H1 (cell line): Measurements from ENCODE around the gene NKG7. TPM values are rescaled to one million over a fixed set of nuclear protein-coding genes. Genes with fewer than 3 reads are reported as not detected.

ENCODE experiments used
- CTCF ChIA-PET: fragments of 300-600 bp; sonication (Branson Sonifier 250); formaldehyde crosslinking; loops from one replicate; lab custom pipeline; 2021; ENCODE audit not compliant: partially characterized antibody; lab: Charles Lee
- POLR2A ChIA-PET: fragments of 300-600 bp; sonication (Branson Sonifier 250); formaldehyde crosslinking; loops from one replicate; lab custom pipeline; 2021; ENCODE audit warnings: inconsistent platforms; ENCODE audit not compliant: partially characterized antibody; lab: Charles Lee
- DNase-seq, 2 experiments: peaks; one replicate each; pipeline versions ENCODE4 v3.0.0 to v3.0.0-alpha.2; 2010 to 2022; ENCODE audit warnings: low spot score in 2 of 2, low read depth in 1 of 2, mixed read lengths in 1 of 2
- FAIRE-seq: peaks from 2 replicates; lab custom pipeline; 2011; peaks lifted over from hg19 to GRCh38; lab: Jason Lieb, UNC
- H2AFZ ChIP-seq: 2 replicates; pipeline ENCODE4 v1.8.1; 2012; ENCODE audit warnings: low read length, inconsistent platforms
- H2AK5ac ChIP-seq: 2 replicates; pipeline ENCODE4 v1.6.1; 2013; ENCODE audit warnings: low read depth, low read length
- H2BK120ac ChIP-seq: replicated peaks from 2 replicates; pipeline ENCODE3; 2013; ENCODE audit warnings: low read depth, low read length, inconsistent platforms
- H2BK12ac ChIP-seq: 2 replicates; pipeline ENCODE4 v1.6.1; 2013; ENCODE audit warnings: low read depth, low read length
- H2BK15ac ChIP-seq: 2 replicates; pipeline ENCODE4 v1.6.1; 2013; ENCODE audit warnings: low read length
- H2BK20ac ChIP-seq: 2 replicates; pipeline ENCODE4 v1.6.1; 2013; ENCODE audit warnings: low read length
- H2BK5ac ChIP-seq: 2 replicates; pipeline ENCODE4 v1.6.1; 2013; ENCODE audit warnings: low read depth, low read length
- H3K14ac ChIP-seq: 2 replicates; pipeline ENCODE4 v1.6.1; 2013; ENCODE audit warnings: inconsistent platforms; ENCODE audit not compliant: insufficient read length
- H3K18ac ChIP-seq: 2 replicates; pipeline ENCODE4 v1.6.1; 2013; ENCODE audit warnings: low read length; ENCODE audit errors: extremely low read depth
- H3K23ac ChIP-seq: 2 replicates; pipeline ENCODE4 v1.6.1; 2013; ENCODE audit warnings: inconsistent platforms; ENCODE audit not compliant: insufficient read length
- H3K23me2 ChIP-seq: 2 replicates; pipeline ENCODE4 v1.6.1; 2013; ENCODE audit warnings: low read depth, low read length
- H3K27ac ChIP-seq: 2 replicates; pipeline ENCODE4 v1.6.1; 2011; ENCODE audit warnings: low read depth, low read length, inconsistent platforms
- H3K27me3 ChIP-seq, 4 experiments: replicated peaks in 1 of 4; 1 replicate in 1 of 4; 2 replicates in 3 of 4; pipeline versions ENCODE4 v1.6.1 to v1.8.1; 2011 to 2013; ENCODE audit warnings: low read length in 3 of 4, mild to moderate bottlenecking in 3 of 4, inconsistent platforms in 2 of 4, mixed read lengths in 2 of 4, moderate library complexity in 1 of 4; ENCODE audit not compliant: control insufficient read depth in 3 of 4, insufficient read depth in 3 of 4; ENCODE audit errors: extremely low read depth in 1 of 4
- H3K36me3 ChIP-seq, 4 experiments: 2 replicates each; pipeline versions ENCODE4 v1.6.1 to v1.8.1; 2011 to 2013; ENCODE audit warnings: mild to moderate bottlenecking in 4 of 4, low read length in 3 of 4, moderate library complexity in 2 of 4, control low read depth in 1 of 4, inconsistent platforms in 1 of 4; ENCODE audit not compliant: insufficient read depth in 4 of 4, control insufficient read depth in 2 of 4
- H3K4ac ChIP-seq: replicated peaks from 2 replicates; pipeline ENCODE3; 2013; ENCODE audit warnings: low read length, low read depth, mixed read lengths, inconsistent platforms; ENCODE audit not compliant: insufficient read length
- H3K4me1 ChIP-seq, 4 experiments: replicated peaks in 1 of 4; 1 replicate in 1 of 4; 2 replicates in 3 of 4; pipeline versions ENCODE4 v1.6.1 to v1.8.1; 2011 to 2013; ENCODE audit warnings: low read length in 3 of 4, inconsistent platforms in 2 of 4, mixed read lengths in 1 of 4; ENCODE audit not compliant: insufficient read depth in 4 of 4, control insufficient read depth in 3 of 4
- H3K4me2 ChIP-seq, 2 experiments: 2 replicates each; pipeline versions ENCODE4 v1.6.1 to v1.8.1; 2011 to 2013; ENCODE audit warnings: low read depth in 2 of 2, low read length in 2 of 2, control low read depth in 1 of 2, inconsistent platforms in 1 of 2, mild to moderate bottlenecking in 1 of 2; ENCODE audit not compliant: insufficient read depth in 1 of 2
- H3K4me3 ChIP-seq, 4 experiments: fragments of 200-600, 300-600 bp in 1 of 4; sonication (generic), shearing (Covaris generic), sonication (Bioruptor Twin) in 1 of 4; 2 replicates each; pipeline versions ENCODE4 v1.5.1 to v1.8.1; 2011 to 2016; ENCODE audit warnings: low read length in 4 of 4, low read depth in 3 of 4, control low read depth in 2 of 4, inconsistent platforms in 2 of 4, mild to moderate bottlenecking in 2 of 4, mixed read lengths in 1 of 4, moderate library complexity in 1 of 4; ENCODE audit not compliant: insufficient read depth in 2 of 4; ENCODE audit errors: extremely low read depth in 1 of 4
- H3K56ac ChIP-seq: replicated peaks from 2 replicates; pipeline ENCODE3; 2013; ENCODE audit warnings: low read depth, mild to moderate bottlenecking, mixed read lengths, low read length, inconsistent platforms; ENCODE audit not compliant: insufficient read length
- H3K79me1 ChIP-seq: 2 replicates; pipeline ENCODE4 v1.6.1; 2013; ENCODE audit warnings: low read depth, low read length, control low read depth
- H3K79me2 ChIP-seq, 2 experiments: 2 replicates each; pipeline versions ENCODE4 v1.6.1 to v1.8.1; 2012 to 2013; ENCODE audit warnings: low read length in 2 of 2, mild to moderate bottlenecking in 2 of 2, inconsistent platforms in 1 of 2; ENCODE audit not compliant: insufficient read depth in 2 of 2, control insufficient read depth in 1 of 2
- H3K9ac ChIP-seq, 4 experiments: replicated peaks in 1 of 4; 1 replicate in 1 of 4; 2 replicates in 3 of 4; pipeline versions ENCODE4 v1.6.1 to v1.8.1; 2011 to 2013; ENCODE audit warnings: low read depth in 3 of 4, low read length in 3 of 4, control low read depth in 2 of 4, mild to moderate bottlenecking in 2 of 4, moderate library complexity in 2 of 4, inconsistent platforms in 1 of 4; ENCODE audit errors: extremely low read depth in 1 of 4
- H3K9me3 ChIP-seq, 2 experiments: 2 replicates each; pipeline versions ENCODE4 v1.6.1 to v1.8.1; 2012 to 2013; ENCODE audit warnings: mild to moderate bottlenecking in 2 of 2, moderate library complexity in 2 of 2, control low read depth in 1 of 2, inconsistent platforms in 1 of 2, low read depth in 1 of 2, low read length in 1 of 2, mixed read lengths in 1 of 2; ENCODE audit not compliant: insufficient read depth in 2 of 2
- H4K20me1 ChIP-seq, 2 experiments: replicated peaks in 1 of 2; 2 replicates each; pipeline versions ENCODE3 to v1.8.1; 2011 to 2013; ENCODE audit warnings: inconsistent platforms in 2 of 2, low read length in 2 of 2, mild to moderate bottlenecking in 1 of 2; ENCODE audit not compliant: insufficient read depth in 2 of 2, control insufficient read depth in 1 of 2
- H4K5ac ChIP-seq: 2 replicates; pipeline ENCODE4 v1.6.1; 2013; ENCODE audit warnings: low read length, low read depth, mixed read lengths, inconsistent platforms; ENCODE audit not compliant: insufficient read length
- H4K8ac ChIP-seq: 2 replicates; pipeline ENCODE4 v1.8.0; 2013; ENCODE audit warnings: mild to moderate bottlenecking, moderate library complexity, low read length, inconsistent platforms; ENCODE audit not compliant: insufficient read depth; ENCODE audit errors: extremely low read depth
- H4K91ac ChIP-seq: replicated peaks from 2 replicates; pipeline ENCODE3; 2013; ENCODE audit warnings: low read length, mixed read lengths, inconsistent platforms; ENCODE audit not compliant: insufficient read length
- BCL11A ChIP-seq, 2 experiments: IDR thresholded peaks; one replicate each; pipeline ENCODE4 v1.6.1; 2011; ENCODE audit warnings: low read depth in 2 of 2, low read length in 2 of 2, mild to moderate bottlenecking in 2 of 2
- CTBP2 ChIP-seq: IDR thresholded peaks from 2 replicates; pipeline ENCODE4 v1.7.0; 2011; ENCODE audit warnings: borderline replicate concordance, mild to moderate bottlenecking, moderate library complexity, mixed read lengths, low read length; ENCODE audit not compliant: insufficient read depth, insufficient read length
- GABPA ChIP-seq: IDR thresholded peaks from 2 replicates; pipeline ENCODE4 v1.6.1; 2011; ENCODE audit warnings: mild to moderate bottlenecking, low read length, moderate library complexity, borderline replicate concordance; ENCODE audit not compliant: insufficient read depth
- GTF2F1 ChIP-seq: IDR thresholded peaks from 2 replicates; pipeline ENCODE4 v1.6.1; 2012; ENCODE audit warnings: low read depth, low read length, improper control_type of control experiment, borderline replicate concordance
- KDM5A ChIP-seq: fragments of 200-600 bp; IDR thresholded peaks from 2 replicates; pipeline ENCODE4 v1.7.1; 2012; ENCODE audit warnings: mild to moderate bottlenecking, low read length, inconsistent platforms, mixed read lengths
- POU5F1 ChIP-seq: IDR thresholded peaks from 2 replicates; pipeline ENCODE4 v1.6.1; 2011; ENCODE audit warnings: low read depth, mild to moderate bottlenecking, low read length, moderate library complexity
- WGBS, 2 experiments: shearing (Covaris generic) in 1 of 2; methylation state at CpG; one replicate each; pipeline versions ENCODE4 v1.1.6 to v1.1.7; 2013 to 2015; ENCODE audit warnings: low lambda C conversion rate in 2 of 2, mixed read lengths in 2 of 2, inconsistent platforms in 1 of 2, low coverage in 1 of 2, missing lambda C conversion rate in 1 of 2; ENCODE audit not compliant: insufficient replicate concordance in 2 of 2, insufficient coverage in 1 of 2, insufficient read length in 1 of 2; ENCODE audit errors: extremely low coverage in 1 of 2, missing lambda C conversion rate in 1 of 2; 5-methylcytosine and 5-hydroxymethylcytosine counted together
- polyA plus RNA-seq, 7 experiments: library from polyadenylated mRNA; depleted of rRNA in 3 of 7; stranded (reverse) in 5 of 7; unstranded in 2 of 7; fragments of >200 nt in 5 of 7; fragments of 200-250 nt in 2 of 7; gene quantifications; 1 replicate in 5 of 7; 2 replicates in 1 of 7; 4 replicates in 1 of 7; pipeline versions ENCODE4 v1.2.1 to v1.2.3, GENCODE V29; 2011 to 2013; ENCODE audit warnings: missing spikeins in 2 of 7, mixed read lengths in 2 of 7
- total RNA-seq: library from RNA; stranded (reverse); fragmentation: NEBNext Ultra II Directional; extraction: Animal tissue kit (Norgen Biotek cat#: 25700); gene quantifications from 2 replicates; pipeline ENCODE4 v1.2.1, GENCODE V29; 2021

The NKG7 gene
- total and polyA plus RNA-seq, 2 of the 8 experiments (the other 6 are each of a cell fraction or from before 2014, with no cell fraction given), result not detected

- no peaks in the 10 kb centered on the region for H3K9me3 ChIP-seq
- peak overlapping the region; percentile 39; the same call in 1 of the 2 replicates for H2AK5ac ChIP-seq
- no peak for FAIRE-seq
- H3K23ac ChIP-seq, result no peak overlapping the region
- ChIA-PET CTCF (interaction anchor here (0.9 to 1.8 kb wide), 6 partner anchors 15 to 49 kb away, joined by 3 to 5 read pairs (median 4); partner anchors contain the start of genes C19orf84, LIM2 and SIGLEC10), POLR2A (interaction anchor here (0.6 to 2.7 kb wide), 4 partner anchors 9 to 369 kb away, joined by 3 to 11 read pairs (median 4); partner anchors contain the start of gene C19orf84)
- H2BK12ac ChIP-seq, result no peak overlapping the region
- no peaks in the 10 kb centered on the region for H3K79me2 ChIP-seq
- no peaks in the 10 kb centered on the region for H4K20me1 ChIP-seq
- H3K27me3 ChIP-seq, result no peaks in the 10 kb centered on the region; a peak in 2 of 7 replicates
- no peak overlapping the region for H3K27ac ChIP-seq
- no peak for DNase-seq
- no peak overlapping the region for H3K56ac ChIP-seq
- no peak overlapping the region for H2AFZ ChIP-seq
- no peak overlapping the region for H4K91ac ChIP-seq
- H2BK20ac ChIP-seq, result no peak overlapping the region
- no peak overlapping the region for H3K4me3 ChIP-seq
- no peak overlapping the region for H2BK120ac ChIP-seq
- H3K36me3 ChIP-seq, result no peaks in the 10 kb centered on the region
- TF ChIP-seq GTF2F1 (no peak), BCL11A (IDR thresholded peaks at IDR 0.05; ENCODE audit: low read depth in 2 of 2, low read length in 2 of 2) (no peak), CTBP2 (no peak), GABPA (no peak), POU5F1 (no peak), KDM5A (no peak)
- H3K9ac ChIP-seq, result no peak overlapping the region
- H2BK5ac ChIP-seq, result no peak overlapping the region
- H4K8ac ChIP-seq, result peak overlapping the region; percentile 86; the same call in 1 of the 2 replicates
- peaks cover 0 to 9% (median 8%) of the 10 kb centered on the region in 4 experiments; a peak in 5 of 7 replicates for H3K4me1 ChIP-seq
- H3K4me2 ChIP-seq, result no peak overlapping the region
- H2BK15ac ChIP-seq, result no peak overlapping the region
- peaks cover 12% of the 10 kb centered on the region; the same call in 1 of the 2 replicates for H3K23me2 ChIP-seq
- no peak overlapping the region for H3K4ac ChIP-seq
- H3K79me1 ChIP-seq, result no peaks in the 10 kb centered on the region
- 90% methylated on average over 18 of the region's 18 CpGs; no CpG with 5 or more reads in 1 of the 2 experiments for WGBS, 2 experiments
- H3K14ac ChIP-seq, result no peak overlapping the region
- no peak overlapping the region for H4K5ac ChIP-seq
- no peak overlapping the region for H3K18ac ChIP-seq
Measured at GRCh38 chr19:51372021-51372648, 319 bp downstream of the NKG7 start.
